ENCODE results near the gene CTNNA1.

Gene CTNNA1

DNA sequence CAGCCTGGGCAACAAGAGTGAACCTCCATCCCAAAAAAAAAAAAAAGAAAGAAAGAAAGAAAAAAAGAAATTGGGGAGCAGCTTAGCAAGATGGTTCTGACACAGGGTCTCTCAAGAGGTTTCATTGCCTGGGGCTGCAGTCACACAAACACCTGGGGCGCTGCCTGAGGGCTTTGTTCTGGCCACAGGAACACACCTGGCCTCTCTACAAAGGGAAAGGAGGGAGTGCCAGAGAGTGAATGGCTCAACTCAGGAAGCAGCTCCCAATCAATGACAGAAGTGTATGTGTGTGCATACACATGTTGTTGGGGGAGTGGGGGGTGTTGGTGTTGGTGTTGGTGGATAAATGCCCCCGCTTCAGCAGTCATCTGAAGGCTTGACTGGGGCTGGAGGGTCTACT is 32.4 kb upstream of the CTNNA1 start:
- H3K27ac ChIP-seq: no peak overlapping the region
- H3K27me3 ChIP-seq: no peaks in the 10 kb centered on the region
- TF ChIP-seq, protein P1, sequence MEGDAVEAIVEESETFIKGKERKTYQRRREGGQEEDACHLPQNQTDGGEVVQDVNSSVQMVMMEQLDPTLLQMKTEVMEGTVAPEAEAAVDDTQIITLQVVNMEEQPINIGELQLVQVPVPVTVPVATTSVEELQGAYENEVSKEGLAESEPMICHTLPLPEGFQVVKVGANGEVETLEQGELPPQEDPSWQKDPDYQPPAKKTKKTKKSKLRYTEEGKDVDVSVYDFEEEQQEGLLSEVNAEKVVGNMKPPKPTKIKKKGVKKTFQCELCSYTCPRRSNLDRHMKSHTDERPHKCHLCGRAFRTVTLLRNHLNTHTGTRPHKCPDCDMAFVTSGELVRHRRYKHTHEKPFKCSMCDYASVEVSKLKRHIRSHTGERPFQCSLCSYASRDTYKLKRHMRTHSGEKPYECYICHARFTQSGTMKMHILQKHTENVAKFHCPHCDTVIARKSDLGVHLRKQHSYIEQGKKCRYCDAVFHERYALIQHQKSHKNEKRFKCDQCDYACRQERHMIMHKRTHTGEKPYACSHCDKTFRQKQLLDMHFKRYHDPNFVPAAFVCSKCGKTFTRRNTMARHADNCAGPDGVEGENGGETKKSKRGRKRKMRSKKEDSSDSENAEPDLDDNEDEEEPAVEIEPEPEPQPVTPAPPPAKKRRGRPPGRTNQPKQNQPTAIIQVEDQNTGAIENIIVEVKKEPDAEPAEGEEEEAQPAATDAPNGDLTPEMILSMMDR (IDR thresholded peaks at IDR 0.05): no peak
- no peak for DNase-seq
- H3K36me3 ChIP-seq: no peaks in the 10 kb centered on the region
- peaks cover 0 to 17% (median 0%) of the 10 kb centered on the region in 4 donors for H3K4me1 ChIP-seq
- H3K9me3 ChIP-seq: no peaks in the 10 kb centered on the region
- intact Hi-C loops (cut with DNase I; ENCODE audit: low total_unique reads): no loop called here
- H3K4me3 ChIP-seq: no peak overlapping the region

DNA sequence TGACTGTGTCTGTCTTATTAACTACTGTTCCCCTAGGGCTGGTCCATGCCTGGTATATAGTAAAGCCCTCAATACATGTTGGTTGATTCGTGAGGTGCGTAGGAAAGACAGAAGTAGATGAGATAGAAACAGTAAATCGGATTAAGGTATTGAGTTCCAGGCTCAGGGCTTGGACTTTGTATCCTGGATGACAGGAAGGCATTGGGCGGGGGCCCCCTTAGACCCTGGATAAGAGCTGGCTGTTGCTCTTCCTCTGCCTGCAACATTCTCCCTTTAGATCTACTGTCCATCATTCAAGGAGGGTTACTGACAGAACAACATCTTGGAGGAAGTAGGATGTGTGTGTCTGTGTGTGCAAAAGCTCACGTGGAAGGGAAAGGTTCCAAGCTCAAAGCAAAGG is 31.2 kb upstream of the CTNNA1 start:
- DNase-seq: no peak

DNA sequence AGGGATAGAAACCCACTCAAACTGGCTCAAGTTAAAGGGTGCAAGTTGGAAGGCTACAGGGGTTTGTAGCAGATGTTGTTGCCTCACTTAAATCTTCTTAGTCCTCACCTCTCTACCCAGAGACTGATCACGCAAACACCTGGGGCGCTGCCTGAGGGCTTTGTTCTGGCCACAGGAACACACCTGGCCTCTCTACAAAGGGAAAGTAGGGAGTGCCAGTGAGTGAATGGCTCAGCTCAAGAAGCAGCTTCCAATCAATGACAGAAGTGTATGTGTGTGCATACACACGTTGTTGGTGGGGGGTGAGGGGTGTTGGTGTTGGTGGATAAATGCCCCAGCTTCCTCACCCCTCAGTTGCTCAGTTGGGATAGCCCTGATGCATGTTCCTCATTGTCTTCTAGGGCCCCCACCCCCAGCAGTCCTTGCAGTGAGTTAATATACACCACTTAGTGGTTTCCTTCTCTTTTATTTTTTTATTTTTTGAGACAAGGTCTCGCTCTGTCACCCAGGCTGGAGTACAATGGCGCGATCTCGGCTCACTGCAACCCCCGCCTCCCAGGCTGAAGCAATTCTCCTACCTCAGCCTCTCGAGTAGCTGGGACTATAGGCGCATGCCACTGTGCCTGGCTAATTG is 30.6 kb upstream of the CTNNA1 start:
- no peak for DNase-seq
- no peaks in the 10 kb centered on the region for H3K9me3 ChIP-seq
- no peaks in the 10 kb centered on the region for H3K27me3 ChIP-seq
- no peak overlapping the region for H3K27ac ChIP-seq
- H3K4me1 ChIP-seq: peaks cover 0 to 26% (median 0%) of the 10 kb centered on the region in 4 donors
- no peaks in the 10 kb centered on the region for H3K36me3 ChIP-seq
- TF ChIP-seq, protein P1 (IDR thresholded peaks at IDR 0.05): no peak
- intact Hi-C loops (cut with DNase I; ENCODE audit: low total_unique reads): no loop called here
- H3K4me3 ChIP-seq: no peak overlapping the region

More for the DNA sequence above, 31.2 kb upstream of the CTNNA1 start:
- Histone ChIP-seq H3K27ac (no peak overlapping the region), H3K9me3 (no peaks in the 10 kb centered on the region), H3K4me3 (no peak overlapping the region), H3K36me3 (no peaks in the 10 kb centered on the region), H3K4me1 (peaks cover 0 to 26% (median 0%) of the 10 kb centered on the region in 4 donors), H3K27me3 (no peaks in the 10 kb centered on the region)
- intact Hi-C loops (cut with DNase I; ENCODE audit: low total_unique reads): no loop called here
- TF ChIP-seq, protein P1 (IDR thresholded peaks at IDR 0.05): no peak

DNA sequence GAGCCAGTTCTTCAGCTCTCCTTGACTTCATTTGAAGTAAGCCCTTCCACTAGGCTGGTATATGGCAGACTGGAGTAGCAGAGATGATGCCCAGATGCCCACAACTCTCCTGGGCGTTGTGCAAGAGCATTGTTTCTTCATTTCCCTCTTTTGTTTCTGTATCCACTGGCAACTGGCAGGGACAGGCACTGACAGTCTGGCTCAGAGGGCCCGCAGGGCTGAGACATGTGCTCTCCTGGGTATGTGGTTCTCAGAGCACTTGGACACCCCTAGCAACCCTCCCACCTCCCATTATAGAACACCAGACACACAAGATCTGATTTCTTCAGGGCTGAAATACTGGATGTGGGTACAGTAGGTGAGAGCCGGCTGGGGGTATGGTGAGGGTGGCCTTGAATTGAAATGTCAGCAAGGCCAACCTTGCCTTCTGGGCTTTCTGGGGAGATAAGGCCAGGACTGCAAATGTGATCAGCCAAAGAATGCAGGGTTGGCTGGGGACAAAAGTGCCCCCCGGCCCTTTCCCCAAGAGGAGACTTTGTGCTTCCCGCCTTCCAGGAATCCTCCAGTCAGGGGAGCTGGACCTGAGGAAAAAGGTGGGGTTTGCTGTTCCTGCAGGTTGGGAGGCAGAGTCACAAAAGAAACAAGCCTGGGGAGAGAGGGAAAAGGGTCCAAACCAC is 28.6 kb upstream of the CTNNA1 start:
- H3K4me1 ChIP-seq: peaks cover 0 to 26% (median 0%) of the 10 kb centered on the region in 4 donors
- TF ChIP-seq, protein P1 (IDR thresholded peaks at IDR 0.05): no peak
- no peak overlapping the region for H3K4me3 ChIP-seq
- H3K36me3 ChIP-seq: no peaks in the 10 kb centered on the region
- H3K27me3 ChIP-seq: no peaks in the 10 kb centered on the region
- H3K27ac ChIP-seq: peak overlapping the region in 1 of 2 donors; percentile 53
- peak in 1 of 2 donors; percentile 24 for DNase-seq
- intact Hi-C loops (cut with DNase I; ENCODE audit: low total_unique reads): no loop called here
- no peaks in the 10 kb centered on the region for H3K9me3 ChIP-seq

DNA sequence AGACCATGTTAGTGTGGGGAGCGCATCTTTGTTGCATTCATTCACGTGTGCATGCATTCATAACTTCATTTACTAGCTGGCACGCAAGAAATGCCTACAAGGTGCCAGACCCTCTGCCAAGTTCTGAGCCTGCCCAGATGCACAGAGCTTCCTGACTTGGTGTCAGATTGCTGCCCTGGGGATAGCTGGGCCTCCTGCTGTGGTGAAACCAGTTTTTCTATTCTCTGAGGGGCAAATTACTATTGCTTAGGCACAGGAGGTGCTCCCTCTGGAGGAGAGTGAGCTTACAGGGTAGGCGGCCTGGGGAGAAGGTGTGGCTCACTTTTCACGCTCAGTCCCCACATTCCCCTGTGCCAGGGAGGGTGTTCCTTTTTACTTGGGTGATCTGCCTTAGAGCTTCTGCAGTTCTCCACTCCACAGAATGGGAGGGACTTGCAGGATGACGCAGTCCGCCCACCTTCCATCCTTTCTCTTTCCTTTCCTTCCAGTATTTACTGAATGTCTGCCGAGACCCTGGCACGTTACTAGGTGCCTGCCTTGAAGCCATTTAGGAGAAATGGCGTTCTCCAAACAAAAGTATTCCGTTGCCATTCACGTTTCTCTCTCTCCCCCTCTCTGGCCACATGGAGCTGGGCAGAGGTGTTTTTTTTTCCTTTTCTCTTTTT is 27.9 kb upstream of the CTNNA1 start:
- TF ChIP-seq, protein P1 (IDR thresholded peaks at IDR 0.05): no peak
- H3K36me3 ChIP-seq: no peaks in the 10 kb centered on the region
- peak overlapping the region; percentile 53 to 54 for H3K27ac ChIP-seq
- H3K4me1 ChIP-seq: peaks cover 0 to 26% (median 0%) of the 10 kb centered on the region in 4 donors
- no peaks in the 10 kb centered on the region for H3K9me3 ChIP-seq
- intact Hi-C loops (cut with DNase I; ENCODE audit: low total_unique reads): no loop called here
- DNase-seq: no peak
- H3K4me3 ChIP-seq: no peak overlapping the region
- no peaks in the 10 kb centered on the region for H3K27me3 ChIP-seq

Data from tibial artery (tissue), 4 donors.